Esophagus mucosa (tissue), 1 donor: ENCODE measurements around the gene KRR1. TPM values are rescaled to one million over a fixed set of nuclear protein-coding genes. Genes with fewer than 3 reads are reported as not detected.
A peak's percentile ranks its signal among the peaks of the same experiment; 100 is the strongest.
"Not testable (repeated sequence)": the region's sequence is repeated elsewhere in the genome, so short reads cannot be mapped to it uniquely, and the experiment has no call there.

Experiments
- ATAC-seq: fragments of 200-7000 bp; cut with Tn5 transposase; one replicate; pipeline ENCODE4 v1.9.1; 2020
- total RNA-seq: library from RNA; stranded (reverse); gene quantifications from one replicate; pipeline ENCODE4 v1.2.4, GENCODE V29; 2023
- donor health status: DM: yes; HTN: yes; CAD: no.

The KRR1 gene
- total RNA-seq, 1 donor from 2014 or later = 46.7 TPM

DNA sequence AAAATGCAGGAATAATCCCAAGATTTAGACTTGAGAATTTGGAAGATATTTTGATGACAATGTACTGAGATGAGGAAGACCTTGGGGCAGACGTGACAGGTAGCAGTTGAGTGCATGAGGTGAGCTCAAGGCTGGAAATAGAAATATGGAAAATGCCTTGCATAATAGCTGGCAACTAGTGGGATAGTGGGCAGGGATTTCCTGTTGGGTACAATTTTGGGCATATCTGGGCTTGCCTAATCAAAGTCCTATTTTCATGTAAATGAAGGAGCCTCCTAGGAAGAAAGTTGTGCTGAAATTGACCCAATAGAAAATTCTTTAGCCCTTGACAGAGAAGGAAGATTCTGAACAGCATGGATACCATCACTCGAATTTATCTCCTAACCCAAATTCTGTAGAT is 37.3 kb downstream of the KRR1 start:
- ATAC-seq = no peak

DNA sequence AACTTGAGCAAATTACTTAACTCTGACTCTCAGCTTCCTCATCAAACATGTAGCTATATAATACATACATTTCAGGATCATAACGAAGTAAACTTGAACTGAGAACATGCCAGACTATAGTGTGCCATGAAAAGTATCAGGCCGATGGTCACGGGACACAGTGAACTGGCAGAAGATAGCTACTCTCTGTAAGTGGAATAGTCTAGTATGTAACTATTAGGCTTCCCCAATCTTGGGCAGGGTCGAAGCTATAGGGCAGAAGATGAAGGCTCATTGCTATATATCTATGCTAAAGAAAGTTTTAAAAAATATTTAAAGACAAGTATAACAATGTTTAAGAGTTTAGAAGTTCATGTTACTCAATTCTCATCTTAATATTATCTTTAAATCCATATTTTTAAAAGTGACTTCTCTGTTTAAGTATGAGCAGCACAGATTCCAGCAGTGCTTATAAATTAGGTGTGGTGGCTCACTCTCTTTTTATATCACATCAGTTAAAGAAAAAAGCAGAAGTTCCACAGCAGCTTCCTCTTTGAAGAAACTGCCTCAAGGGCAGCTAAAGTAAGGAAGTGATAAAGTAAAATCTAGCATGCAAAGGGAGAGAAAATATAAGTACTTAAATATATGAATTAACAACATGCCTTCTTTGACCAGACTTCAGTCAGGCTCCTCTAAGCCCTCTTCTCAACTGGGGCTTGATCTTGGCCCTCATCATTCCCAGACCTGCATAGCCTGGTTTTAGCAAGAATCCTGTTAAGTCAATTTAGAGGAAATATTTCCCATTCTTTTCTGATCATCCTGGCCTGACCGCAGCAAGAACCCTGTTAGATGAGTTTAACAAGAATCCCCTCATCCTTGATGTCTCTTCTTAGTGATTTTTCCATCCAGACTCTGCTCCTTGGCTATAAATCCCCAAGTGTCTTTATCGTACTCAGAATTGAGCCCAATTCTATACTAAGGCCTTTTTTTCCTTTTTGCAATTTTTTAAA is 39.2 kb downstream of the KRR1 start:
- ATAC-seq = no peak

DNA sequence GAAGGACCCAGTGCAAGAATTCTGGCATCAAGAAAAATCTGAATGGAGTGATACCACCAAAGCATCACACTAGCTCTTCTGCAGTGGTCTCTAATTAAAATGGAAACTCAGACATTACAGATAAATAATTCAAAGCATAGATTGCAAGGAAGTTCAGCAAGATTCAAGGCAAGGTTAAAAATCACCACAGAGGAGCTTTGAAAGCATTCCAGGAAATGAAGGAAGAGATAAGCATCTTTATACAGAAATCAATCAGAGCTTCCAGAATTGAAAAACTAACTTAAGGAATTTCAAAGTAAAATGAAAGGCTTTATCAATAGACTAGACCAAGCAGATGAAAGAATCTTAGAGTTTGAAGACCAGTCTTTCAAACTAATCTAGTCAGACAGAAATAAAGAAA is 51.2 kb downstream of the KRR1 start:
- ATAC-seq = no peak

DNA sequence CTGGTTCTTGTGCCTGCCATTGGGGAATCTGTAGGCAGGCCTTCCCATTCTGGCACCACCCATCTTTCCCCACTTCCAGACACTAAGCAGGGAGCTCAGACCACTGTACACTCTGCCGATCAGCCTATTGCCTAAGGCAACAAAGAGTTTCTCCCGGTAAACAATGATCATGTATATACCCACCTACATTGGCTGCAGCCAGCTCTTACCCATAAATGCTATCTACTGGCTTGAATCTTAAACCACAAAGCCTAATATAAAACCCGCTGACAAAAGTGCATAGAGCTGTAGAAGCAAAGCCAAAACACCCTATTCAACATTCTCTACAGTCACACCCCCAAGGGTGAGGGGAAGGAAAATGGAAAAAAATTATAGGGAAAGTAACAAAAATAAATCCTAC is 51.7 kb downstream of the KRR1 start:
- no peak for ATAC-seq

DNA sequence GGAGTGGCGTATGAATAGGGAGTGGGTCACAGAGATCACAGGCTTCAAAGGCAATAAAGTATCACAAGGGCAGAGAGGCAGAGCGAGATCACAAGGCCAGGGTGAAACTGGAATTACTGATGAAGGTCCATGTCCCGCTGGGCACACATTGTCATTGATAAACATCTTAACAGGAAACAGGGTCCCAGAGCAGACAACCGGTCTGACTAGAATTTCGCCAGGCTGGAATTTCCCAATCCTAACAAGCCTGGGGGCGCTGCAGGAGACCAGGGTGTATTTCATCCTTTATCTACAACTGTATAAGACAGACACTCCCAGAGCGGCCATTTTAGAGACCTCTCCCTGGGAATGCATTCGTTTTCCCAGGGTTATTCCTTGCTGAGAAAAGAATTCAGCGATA is 53.5 kb downstream of the KRR1 start:
- ATAC-seq = not testable (repeated sequence)

DNA sequence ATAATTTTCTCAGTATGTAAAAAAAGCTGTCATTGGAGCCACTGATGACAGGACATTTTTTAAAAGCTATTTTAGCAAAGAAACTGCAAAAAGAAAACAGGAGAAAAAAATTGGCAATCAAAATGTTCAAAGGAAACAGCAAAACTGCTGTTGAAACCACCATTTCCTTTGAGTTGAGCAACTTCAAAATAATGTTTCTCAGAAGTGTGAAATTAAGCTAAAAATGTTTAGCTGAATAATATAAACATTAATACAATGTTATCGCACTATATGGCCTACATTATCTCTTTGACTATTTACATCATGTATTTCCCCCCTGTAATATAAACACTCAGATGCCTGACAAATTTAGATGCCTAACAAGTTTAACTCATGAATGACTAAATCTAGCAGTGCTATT is 54.2 kb downstream of the KRR1 start:
- no peak for ATAC-seq

DNA sequence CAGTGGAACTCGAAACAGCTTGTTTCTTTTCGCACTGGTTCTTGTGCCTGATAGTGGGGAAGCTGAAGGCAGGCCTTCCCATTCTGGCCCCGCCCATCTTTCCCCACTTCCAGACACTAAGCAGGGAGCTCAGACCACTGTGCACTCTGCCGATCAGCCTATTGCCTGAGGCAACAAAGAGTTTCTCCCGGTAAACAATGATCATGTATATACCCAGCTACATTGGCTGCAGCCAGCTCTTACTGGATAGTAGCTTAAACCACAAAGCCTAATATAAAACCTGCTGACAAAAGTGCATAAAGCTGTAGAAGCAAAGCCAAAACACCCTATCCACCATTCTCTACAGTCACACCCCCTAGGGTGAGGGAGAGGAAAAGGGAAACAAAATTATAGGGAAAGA is 55.6 kb downstream of the KRR1 start:
- no peak for ATAC-seq

GRCh38 chr12:75452675-75453330 is 58.6 kb downstream of the KRR1 start:
- ATAC-seq = no peak

DNA sequence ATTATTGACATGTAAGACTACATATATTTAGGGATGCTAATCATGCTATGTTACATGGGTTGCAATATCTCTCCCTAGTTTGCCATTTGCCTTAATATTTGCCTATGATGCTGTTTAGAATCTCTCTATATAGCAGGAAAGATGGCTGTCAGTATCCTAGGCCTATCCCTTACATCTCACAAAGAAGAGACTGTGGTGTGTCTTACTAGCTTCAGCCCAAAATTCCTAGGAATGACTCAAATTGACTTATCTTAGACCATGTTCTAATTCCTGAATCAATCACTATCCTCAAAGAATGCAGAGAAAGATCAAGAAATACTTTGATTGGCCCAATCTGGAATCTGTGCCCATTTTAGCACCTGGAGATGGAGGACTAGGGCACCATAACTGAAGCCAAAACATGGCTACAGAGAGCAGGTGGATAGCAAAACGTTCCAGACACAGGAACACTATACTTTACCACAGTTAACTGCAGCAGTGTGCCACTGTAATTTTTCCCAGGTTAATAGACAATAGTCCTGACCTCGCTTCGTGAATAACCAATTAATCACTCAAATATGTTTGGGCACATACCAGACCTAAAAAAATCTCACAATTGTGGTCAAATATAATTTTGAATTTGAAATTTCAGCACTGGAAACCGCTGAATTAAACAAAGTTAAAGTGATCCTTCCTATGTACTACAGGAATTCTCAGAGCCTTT is 63.6 kb downstream of the KRR1 start:
- ATAC-seq = no peak

GRCh38 chr12:75446857-75447256 is 64.6 kb downstream of the KRR1 start:
- ATAC-seq = peak; percentile 58

DNA sequence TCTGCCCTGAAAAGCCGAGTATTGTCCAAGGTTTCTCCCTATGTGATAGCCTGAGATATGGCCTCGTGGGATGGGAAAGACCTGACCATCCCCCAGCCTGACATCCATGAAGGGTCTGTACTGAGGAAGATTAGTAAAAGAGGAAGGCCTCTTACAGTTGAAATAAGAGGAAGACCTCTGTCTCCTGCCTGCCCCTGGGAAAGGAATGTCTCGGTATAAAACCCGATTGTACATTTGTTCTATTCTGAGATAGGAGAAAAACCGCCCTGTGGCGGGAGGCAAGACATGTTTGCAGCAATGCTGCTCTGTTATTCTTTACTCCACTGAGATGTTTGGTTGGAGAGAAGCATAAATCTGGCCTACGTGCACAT is 66.3 kb downstream of the KRR1 start:
- not testable (repeated sequence) for ATAC-seq

- ATAC-seq = no peak
These were observed 66.8 kb downstream of the KRR1 start for GRCh38 chr12:75444429-75445136.

DNA sequence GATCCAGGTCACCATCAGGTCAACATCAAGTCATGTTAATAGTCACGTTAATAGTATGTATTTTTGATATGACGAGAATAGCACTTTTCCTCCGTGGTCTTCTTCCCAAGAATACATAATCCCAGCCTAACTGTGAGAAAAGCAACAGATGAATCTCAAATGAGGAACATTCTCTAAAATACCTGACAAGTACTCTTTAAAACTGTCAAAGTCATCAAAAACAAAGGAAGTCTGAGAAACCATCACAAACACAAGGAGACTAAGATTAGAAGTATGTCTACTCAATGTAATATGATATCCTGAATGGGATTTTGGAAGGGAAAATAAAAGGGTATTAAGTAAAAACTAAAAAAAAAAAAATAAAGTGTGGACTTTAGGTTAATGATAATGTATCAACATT is 67.7 kb downstream of the KRR1 start:
- ATAC-seq = no peak

DNA sequence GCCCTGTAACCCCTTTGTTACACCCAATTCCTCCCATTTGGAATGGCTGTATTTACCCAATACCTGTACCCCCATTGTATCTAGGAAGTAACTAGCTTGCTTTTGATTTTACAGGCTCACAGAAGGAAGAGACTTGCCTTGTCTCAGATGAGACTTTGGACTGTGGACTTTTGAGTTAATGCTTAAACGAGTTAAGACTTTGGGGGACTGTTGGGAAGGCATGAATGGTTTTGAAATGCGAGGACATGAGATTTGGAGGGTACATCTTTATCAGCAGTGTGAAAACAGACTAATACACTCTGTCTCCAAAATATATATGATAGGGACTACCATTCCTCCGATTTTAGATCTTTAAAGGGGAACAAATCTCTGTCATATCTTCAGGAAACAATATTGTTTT is 69.0 kb downstream of the KRR1 start:
- ATAC-seq = not testable (repeated sequence)

GRCh38 chr12:75441687-75442449 is 69.5 kb downstream of the KRR1 start:
- ATAC-seq = not testable (repeated sequence)

Other genes with a start within 250 kb of the KRR1 start
- gene CAPS2, start 181.3 kb downstream of the KRR1 start, total RNA-seq = 5.8 TPM
- not detected for gene GLIPR1L1, start 176.9 kb downstream of the KRR1 start, total RNA-seq
- 0.24 TPM for gene GLIPR1L2, start 120.5 kb downstream of the KRR1 start, total RNA-seq
- gene GLIPR1, start 30.9 kb downstream of the KRR1 start, total RNA-seq = 4.1 TPM